ENCODE data around the gene STK26.
"Not testable (repeated sequence)": the region's sequence is repeated elsewhere in the genome, so short reads cannot be mapped to it uniquely, and the experiment has no call there.

The STK26 gene

GRCh38 chrX:132034648-132035047 is 11.5 kb downstream of the STK26 start:
- no peak for DNase-seq

- no peak for DNase-seq
Measured at GRCh38 chrX:132037479-132037993, 14.4 kb downstream of the STK26 start.

- DNase-seq, result no peak
Measured at GRCh38 chrX:132040066-132040465, 17.0 kb downstream of the STK26 start.

GRCh38 chrX:132041015-132041414 is 17.9 kb downstream of the STK26 start:
- DNase-seq, result no peak

- no peak for DNase-seq
Measured at GRCh38 chrX:132043977-132044376, 20.9 kb downstream of the STK26 start.

- DNase-seq, result no peak
Measured at GRCh38 chrX:132044953-132045352, 21.9 kb downstream of the STK26 start.

GRCh38 chrX:132045456-132045855 is 22.4 kb downstream of the STK26 start:
- no peak for DNase-seq

- no peak for DNase-seq
Measured at GRCh38 chrX:132046533-132046932, 23.4 kb downstream of the STK26 start.

- not testable (repeated sequence) for DNase-seq
Measured at GRCh38 chrX:132051778-132052177, 28.7 kb downstream of the STK26 start.

- DNase-seq, result no peak
Measured at GRCh38 chrX:132058050-132058449, 34.9 kb downstream of the STK26 start.

GRCh38 chrX:132058975-132059374 is 35.9 kb downstream of the STK26 start:
- no peak for DNase-seq

GRCh38 chrX:132059973-132060540 is 37.0 kb downstream of the STK26 start:
- DNase-seq, result no peak

GRCh38 chrX:132063334-132063733 is 40.2 kb downstream of the STK26 start:
- no peak for DNase-seq

GRCh38 chrX:132063862-132064261 is 40.8 kb downstream of the STK26 start:
- no peak for DNase-seq

- no peak for DNase-seq
Measured at GRCh38 chrX:132068405-132068804, 45.3 kb downstream of the STK26 start.

GRCh38 chrX:132071254-132071653 is 48.2 kb downstream of the STK26 start:
- DNase-seq, result no peak

GRCh38 chrX:132077414-132077813 is 54.3 kb downstream of the STK26 start:
- no peak for DNase-seq

- DNase-seq, result no peak
Measured at GRCh38 chrX:132077912-132078311, 54.8 kb downstream of the STK26 start.

GRCh38 chrX:132085786-132086185 is 62.7 kb downstream of the STK26 start:
- DNase-seq, result no peak

GRCh38 chrX:132086672-132087071 is 63.6 kb downstream of the STK26 start:
- no peak for DNase-seq

GRCh38 chrX:132088864-132089263 is 65.8 kb downstream of the STK26 start:
- DNase-seq, result no peak

GRCh38 chrX:132090403-132091159 is 67.5 kb downstream of the STK26 start:
- DNase-seq, result no peak

- DNase-seq, result peak in 31 of 56 donors; percentile 0 to 72 (median 2)
Measured at GRCh38 chrX:132092439-132093065, 69.5 kb downstream of the STK26 start.
